ENCODE data around the gene RASA2. TPM values are rescaled to one million over a fixed set of nuclear protein-coding genes. Genes with fewer than 3 reads are reported as not detected.

The RASA2 gene
- total and polyA plus RNA-seq, 8 donors = 3.2 to 10.7 (median 5.7) TPM

GRCh38 chr3:141519587-141519986 lies 32.8 kb downstream of the RASA2 start:
- WGBS, 2 donors = 86 to 89% methylated on average over 3 of the region's 3 CpGs
- intact Hi-C loops (cut with DNase I) = no loop called here
- ATAC-seq (no peak), FAIRE-seq (no peak), DNase-seq (no peak)
- no peak overlapping the region for H3K4me3 ChIP-seq
- H3K4me1 ChIP-seq = no peaks in the 10 kb centered on the region
- H3K27me3 ChIP-seq = no peaks in the 10 kb centered on the region
- H3K27ac ChIP-seq = no peak overlapping the region
- no peaks in the 10 kb centered on the region for H3K9me3 ChIP-seq
- peaks cover 0 to 9% (median 0%) of the 10 kb centered on the region in 3 donors for H3K36me3 ChIP-seq
- TF ChIP-seq, protein P1, sequence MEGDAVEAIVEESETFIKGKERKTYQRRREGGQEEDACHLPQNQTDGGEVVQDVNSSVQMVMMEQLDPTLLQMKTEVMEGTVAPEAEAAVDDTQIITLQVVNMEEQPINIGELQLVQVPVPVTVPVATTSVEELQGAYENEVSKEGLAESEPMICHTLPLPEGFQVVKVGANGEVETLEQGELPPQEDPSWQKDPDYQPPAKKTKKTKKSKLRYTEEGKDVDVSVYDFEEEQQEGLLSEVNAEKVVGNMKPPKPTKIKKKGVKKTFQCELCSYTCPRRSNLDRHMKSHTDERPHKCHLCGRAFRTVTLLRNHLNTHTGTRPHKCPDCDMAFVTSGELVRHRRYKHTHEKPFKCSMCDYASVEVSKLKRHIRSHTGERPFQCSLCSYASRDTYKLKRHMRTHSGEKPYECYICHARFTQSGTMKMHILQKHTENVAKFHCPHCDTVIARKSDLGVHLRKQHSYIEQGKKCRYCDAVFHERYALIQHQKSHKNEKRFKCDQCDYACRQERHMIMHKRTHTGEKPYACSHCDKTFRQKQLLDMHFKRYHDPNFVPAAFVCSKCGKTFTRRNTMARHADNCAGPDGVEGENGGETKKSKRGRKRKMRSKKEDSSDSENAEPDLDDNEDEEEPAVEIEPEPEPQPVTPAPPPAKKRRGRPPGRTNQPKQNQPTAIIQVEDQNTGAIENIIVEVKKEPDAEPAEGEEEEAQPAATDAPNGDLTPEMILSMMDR (IDR thresholded peaks at IDR 0.05) = no peak

DNA sequence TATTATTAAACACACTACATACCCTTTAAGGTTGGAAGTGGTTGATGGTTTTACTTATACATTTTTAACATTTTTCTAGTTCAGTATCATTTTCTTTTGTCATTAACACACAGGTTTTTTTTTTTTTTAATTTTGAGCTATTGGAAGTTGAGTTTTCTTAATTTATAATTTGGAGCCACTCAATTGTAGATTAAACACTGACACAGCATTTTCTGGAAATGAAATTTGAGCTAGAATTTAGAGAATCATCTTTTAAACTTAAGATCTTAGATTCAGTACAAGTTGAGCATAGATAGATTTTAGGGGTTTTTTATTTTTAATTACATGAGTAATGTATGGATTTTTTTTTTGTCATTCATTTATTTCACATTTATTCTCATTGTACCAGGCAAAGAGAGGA lies 35.0 kb downstream of the RASA2 start:
- intact Hi-C loops (cut with DNase I) = no loop called here
- H3K27ac ChIP-seq = no peak overlapping the region
- TF ChIP-seq, protein P1 (IDR thresholded peaks at IDR 0.05) = no peak
- no peak for DNase-seq
- no peaks in the 10 kb centered on the region for H3K27me3 ChIP-seq
- no peak overlapping the region for H3K4me3 ChIP-seq
- no peak for FAIRE-seq
- peaks cover 0 to 14% (median 11%) of the 10 kb centered on the region in 3 donors for H3K4me1 ChIP-seq
- no peaks in the 10 kb centered on the region for H3K9me3 ChIP-seq
- peaks cover 0 to 7% (median 0%) of the 10 kb centered on the region in 3 donors for H3K36me3 ChIP-seq
- ATAC-seq = no peak

- 94% methylated on average over 4 of the region's 4 CpGs for WGBS, 2 donors
Measured at GRCh38 chr3:141523615-141524375, 37.0 kb downstream of the RASA2 start.

DNA sequence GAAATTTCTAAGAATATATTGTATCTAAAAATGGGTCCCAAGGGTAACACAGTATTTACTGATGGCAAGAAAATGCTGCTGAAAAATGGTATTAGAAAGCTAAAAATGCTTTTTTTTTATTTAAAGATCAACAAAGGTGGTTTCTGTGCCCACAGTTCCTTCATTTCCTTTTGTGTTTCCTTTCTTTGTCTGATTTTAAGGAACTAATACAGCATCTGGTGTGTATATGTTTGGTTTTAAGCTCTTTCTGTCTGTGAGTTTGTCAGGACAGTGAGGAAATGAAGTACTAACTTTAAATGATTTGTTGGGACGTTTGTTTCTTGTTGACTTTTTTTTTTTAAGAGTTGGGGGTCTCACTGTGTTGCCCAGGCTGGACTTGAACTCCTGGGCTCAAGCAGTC lies 38.2 kb downstream of the RASA2 start:
- intact Hi-C loops (cut with DNase I) = no loop called here
- no peak for FAIRE-seq
- no peak overlapping the region for H3K27ac ChIP-seq

More at GRCh38 chr3:141523615-141524375, 37.0 kb downstream of the RASA2 start:
- Histone ChIP-seq H3K27me3 (no peaks in the 10 kb centered on the region), H3K9me3 (no peaks in the 10 kb centered on the region), H3K4me1 (peaks cover 0 to 14% (median 11%) of the 10 kb centered on the region in 3 donors), H3K4me3 (no peak overlapping the region), H3K36me3 (peaks cover 0 to 5% (median 0%) of the 10 kb centered on the region in 3 donors), H3K27ac (no peak overlapping the region)
- no peak for ATAC-seq
- TF ChIP-seq, protein P1 (IDR thresholded peaks at IDR 0.05) = no peak
- DNase-seq = no peak
- no peak for FAIRE-seq
- intact Hi-C loops (cut with DNase I) = no loop called here

More for the DNA sequence above, 38.2 kb downstream of the RASA2 start:
- Histone ChIP-seq H3K27me3 (no peaks in the 10 kb centered on the region), H3K9me3 (no peaks in the 10 kb centered on the region), H3K4me3 (no peak overlapping the region), H3K4me1 (peaks cover 0 to 14% (median 11%) of the 10 kb centered on the region in 3 donors), H3K36me3 (peaks cover 0 to 5% (median 0%) of the 10 kb centered on the region in 3 donors)
- TF ChIP-seq, protein P1 (IDR thresholded peaks at IDR 0.05) = no peak
- WGBS, 2 donors = 54 to 77% methylated on average over 1 of the region's 1 CpG
- ATAC-seq = no peak
- no peak for DNase-seq
